ENCODE measurements around the gene DYNLRB1. TPM values are rescaled to one million over a fixed set of nuclear protein-coding genes. Genes with fewer than 3 reads are reported as not detected.

The DYNLRB1 gene
- total RNA-seq, 1 donor from 2014 or later: 112 TPM

DNA sequence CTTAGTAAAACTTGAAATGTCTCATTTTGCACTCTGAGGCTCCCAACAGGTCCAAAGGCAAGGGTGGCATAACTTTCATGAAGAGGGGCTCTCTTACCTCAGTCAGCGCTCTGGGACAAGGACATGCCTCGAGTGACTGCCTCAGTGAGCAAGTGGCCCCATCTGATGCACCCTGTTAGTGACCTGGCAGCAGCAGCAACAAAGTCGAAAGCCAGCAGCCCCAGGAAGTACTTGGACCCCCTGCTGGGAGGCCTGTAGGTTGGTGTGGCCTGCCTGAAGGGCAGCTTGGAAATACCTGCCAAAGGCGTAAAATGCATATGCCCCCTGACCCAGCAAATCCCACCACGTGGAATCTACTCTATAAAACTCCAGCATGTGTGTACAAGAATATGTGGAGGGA lies 55.5 kb downstream of the DYNLRB1 start:
- Mint-ChIP-seq H3K4me1 (ENCODE audit: low read depth) (peaks cover 10% of the 10 kb centered on the region), H3K27me3 (ENCODE audit: low read depth) (no peaks in the 10 kb centered on the region), H3K4me3 (ENCODE audit: low read depth) (no peak overlapping the region), H3K9me3 (no peaks in the 10 kb centered on the region), H3K36me3 (ENCODE audit: low read depth) (peaks cover 17% of the 10 kb centered on the region), H3K27ac (no peak overlapping the region)
- intact Hi-C loops (cut with micrococcal nuclease): no loop called here
- DNase-seq (ENCODE audit: low spot score): no peak

DNA sequence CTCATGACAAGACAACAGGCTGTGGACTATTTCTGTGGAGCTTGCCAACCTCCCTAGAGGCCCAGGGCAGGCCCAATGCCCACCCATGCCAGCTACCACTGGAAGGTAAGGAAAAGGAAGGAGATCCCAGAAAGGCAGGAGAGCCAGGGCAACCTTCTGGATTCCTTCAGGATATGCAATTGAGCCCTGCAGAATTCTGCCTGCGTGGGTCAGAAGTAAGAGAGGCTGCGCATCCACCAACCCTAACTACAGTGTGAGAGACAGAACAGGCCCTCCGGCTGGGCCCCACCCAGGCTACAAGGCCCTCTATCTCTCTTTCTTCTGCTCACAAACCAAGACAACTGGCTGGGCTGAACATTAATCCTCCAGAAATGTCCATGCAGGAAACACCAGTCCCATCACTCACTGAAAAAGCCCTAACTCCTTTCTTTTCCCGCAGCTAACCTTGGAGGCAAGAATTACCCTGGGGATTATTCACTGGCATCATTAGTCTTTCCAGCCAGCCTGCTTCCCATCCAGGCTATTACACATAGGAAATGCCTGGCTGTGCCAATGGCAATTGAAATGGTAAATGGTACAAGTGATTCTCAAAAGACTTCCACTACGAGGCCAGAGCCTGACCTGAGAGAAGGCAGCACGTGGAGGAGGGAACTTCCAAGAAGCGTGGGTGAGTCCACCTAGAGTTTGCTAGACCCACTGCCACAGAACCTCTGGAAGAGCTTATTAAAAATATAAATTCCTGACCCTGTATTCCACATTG lies 57.5 kb downstream of the DYNLRB1 start:
- Mint-ChIP-seq H3K27me3 (ENCODE audit: low read depth) (no peaks in the 10 kb centered on the region), H3K4me1 (ENCODE audit: low read depth) (peaks cover 10% of the 10 kb centered on the region), H3K4me3 (ENCODE audit: low read depth) (no peak overlapping the region), H3K36me3 (ENCODE audit: low read depth) (peaks cover 17% of the 10 kb centered on the region), H3K9me3 (no peaks in the 10 kb centered on the region), H3K27ac (no peak overlapping the region)
- intact Hi-C loops (cut with micrococcal nuclease): no loop called here
- no peak for DNase-seq (ENCODE audit: low spot score)

DNA sequence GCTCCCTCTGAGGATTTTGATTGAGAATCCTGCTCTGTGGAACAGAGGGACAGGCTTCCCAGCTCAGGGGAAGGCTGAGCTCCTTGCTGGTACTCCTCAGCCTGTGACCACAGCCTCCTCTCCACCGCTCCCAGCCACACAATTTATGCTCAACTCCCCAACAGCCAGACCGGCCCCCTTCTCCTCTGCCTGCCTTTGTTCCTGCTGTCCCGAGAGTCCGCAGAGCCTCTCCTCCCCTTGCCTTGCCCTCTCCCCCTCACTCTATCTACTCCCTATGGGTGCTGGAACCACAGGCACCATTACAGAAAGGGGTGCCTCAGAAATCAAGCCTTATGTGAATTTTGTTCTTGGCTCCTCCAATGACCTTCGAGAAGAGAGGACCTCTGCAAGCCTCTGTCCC lies 58.2 kb downstream of the DYNLRB1 start:
- no peak for DNase-seq (ENCODE audit: low spot score)
- H3K4me3 Mint-ChIP-seq (ENCODE audit: low read depth): no peak overlapping the region
- H3K27ac Mint-ChIP-seq: no peak overlapping the region
- H3K27me3 Mint-ChIP-seq (ENCODE audit: low read depth): no peaks in the 10 kb centered on the region
- peaks cover 11% of the 10 kb centered on the region for H3K4me1 Mint-ChIP-seq (ENCODE audit: low read depth)
- peaks cover 17% of the 10 kb centered on the region for H3K36me3 Mint-ChIP-seq (ENCODE audit: low read depth)
- no peaks in the 10 kb centered on the region for H3K9me3 Mint-ChIP-seq
- intact Hi-C loops (cut with micrococcal nuclease): no loop called here

DNA sequence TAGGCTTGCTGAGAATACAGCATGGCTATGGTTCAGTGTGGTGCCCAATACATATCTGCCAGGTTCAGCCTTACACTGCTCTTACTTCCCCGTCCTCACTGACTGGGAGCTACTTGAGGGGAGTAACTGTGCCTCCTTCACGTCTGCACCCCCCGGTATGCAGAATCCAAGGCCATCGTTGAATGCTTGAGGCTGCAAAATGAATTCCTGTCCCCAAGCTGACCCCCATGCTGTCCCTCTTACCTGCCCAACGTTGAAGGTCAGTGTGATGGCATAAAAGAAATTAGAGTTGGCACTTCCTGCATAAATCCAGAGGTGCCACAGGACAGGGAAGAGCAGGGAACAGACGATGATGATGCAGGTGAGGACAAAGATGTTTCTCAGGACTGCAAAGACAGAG lies 58.6 kb downstream of the DYNLRB1 start:
- intact Hi-C loops (cut with micrococcal nuclease): no loop called here
- H3K27ac Mint-ChIP-seq: no peak overlapping the region
- H3K4me1 Mint-ChIP-seq (ENCODE audit: low read depth): peaks cover 13% of the 10 kb centered on the region
- peaks cover 20% of the 10 kb centered on the region for H3K36me3 Mint-ChIP-seq (ENCODE audit: low read depth)
- DNase-seq (ENCODE audit: low spot score): no peak
- H3K27me3 Mint-ChIP-seq (ENCODE audit: low read depth): no peaks in the 10 kb centered on the region
- no peaks in the 10 kb centered on the region for H3K9me3 Mint-ChIP-seq
- H3K4me3 Mint-ChIP-seq (ENCODE audit: low read depth): no peak overlapping the region

DNA sequence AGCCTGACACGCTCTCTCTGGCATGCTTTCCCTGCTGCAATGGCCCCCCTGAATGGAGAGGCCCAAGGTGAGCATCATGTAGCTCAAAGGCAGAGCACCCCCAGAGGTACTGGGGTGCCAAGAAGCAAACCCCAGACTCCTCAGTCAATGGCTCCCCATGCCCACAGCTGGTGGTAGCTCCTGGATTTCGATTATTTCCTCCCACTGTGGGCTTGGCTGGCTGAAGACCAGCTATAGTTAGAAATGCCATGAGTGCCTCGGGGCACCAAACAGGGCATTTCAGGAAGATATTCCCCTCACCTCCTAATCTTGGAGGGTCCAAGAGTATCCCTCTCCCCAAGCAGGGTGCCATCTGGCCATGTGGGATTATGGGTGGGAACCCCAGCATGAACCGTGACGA lies 59.0 kb downstream of the DYNLRB1 start:
- Mint-ChIP-seq H3K27ac (no peak overlapping the region), H3K9me3 (no peaks in the 10 kb centered on the region), H3K27me3 (ENCODE audit: low read depth) (no peaks in the 10 kb centered on the region), H3K4me1 (ENCODE audit: low read depth) (peaks cover 17% of the 10 kb centered on the region), H3K36me3 (ENCODE audit: low read depth) (peaks cover 20% of the 10 kb centered on the region), H3K4me3 (ENCODE audit: low read depth) (no peak overlapping the region)
- intact Hi-C loops (cut with micrococcal nuclease): no loop called here
- DNase-seq (ENCODE audit: low spot score): no peak

DNA sequence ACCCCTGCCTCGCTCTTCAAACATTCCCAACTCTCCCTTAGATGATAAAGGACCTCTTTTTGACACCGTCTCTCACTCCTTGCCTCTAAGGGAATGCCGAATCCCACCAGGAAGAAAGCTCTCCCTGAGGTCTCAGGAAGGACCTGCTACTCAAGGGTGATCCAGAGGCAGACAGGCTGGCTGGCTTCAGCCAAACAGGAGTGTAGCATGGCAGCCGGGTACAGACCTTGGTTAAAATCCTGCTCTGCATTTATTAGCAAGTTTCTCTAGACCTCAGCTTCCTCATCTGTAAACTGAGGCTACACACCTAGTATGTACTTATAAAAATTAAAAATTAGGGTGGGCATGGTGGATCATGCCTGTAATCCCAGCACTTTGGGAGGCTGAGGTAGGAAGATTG lies 59.5 kb downstream of the DYNLRB1 start:
- peaks cover 19% of the 10 kb centered on the region for H3K36me3 Mint-ChIP-seq (ENCODE audit: low read depth)
- H3K4me3 Mint-ChIP-seq (ENCODE audit: low read depth): no peak overlapping the region
- intact Hi-C loops (cut with micrococcal nuclease): no loop called here
- no peaks in the 10 kb centered on the region for H3K9me3 Mint-ChIP-seq
- no peak for DNase-seq (ENCODE audit: low spot score)
- no peaks in the 10 kb centered on the region for H3K27me3 Mint-ChIP-seq (ENCODE audit: low read depth)
- peaks cover 21% of the 10 kb centered on the region for H3K4me1 Mint-ChIP-seq (ENCODE audit: low read depth)
- H3K27ac Mint-ChIP-seq: no peak overlapping the region

DNA sequence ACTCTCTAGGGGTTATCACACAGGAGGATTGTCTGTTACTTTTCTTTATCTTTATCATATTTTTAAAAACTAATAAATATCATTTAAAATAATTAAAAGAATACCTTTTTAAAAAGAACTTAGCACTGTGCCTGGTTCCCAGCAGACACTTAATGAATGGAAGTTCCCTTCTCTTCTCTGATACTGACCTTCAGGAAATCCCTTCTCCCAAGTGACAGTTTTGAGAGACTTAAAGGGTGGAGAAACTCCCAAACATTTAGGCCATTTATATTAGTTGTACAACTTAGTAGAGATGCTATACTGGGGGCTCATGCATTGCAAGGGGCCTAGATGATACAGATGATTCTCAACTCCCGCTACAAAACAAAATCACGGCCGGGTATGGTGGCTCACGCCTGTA lies 60.8 kb downstream of the DYNLRB1 start:
- Mint-ChIP-seq H3K36me3 (ENCODE audit: low read depth) (peaks cover 14% of the 10 kb centered on the region), H3K4me3 (ENCODE audit: low read depth) (no peak overlapping the region), H3K27ac (no peak overlapping the region), H3K4me1 (ENCODE audit: low read depth) (peaks cover 24% of the 10 kb centered on the region), H3K9me3 (no peaks in the 10 kb centered on the region), H3K27me3 (ENCODE audit: low read depth) (no peaks in the 10 kb centered on the region)
- intact Hi-C loops (cut with micrococcal nuclease): no loop called here
- no peak for DNase-seq (ENCODE audit: low spot score)

DNA sequence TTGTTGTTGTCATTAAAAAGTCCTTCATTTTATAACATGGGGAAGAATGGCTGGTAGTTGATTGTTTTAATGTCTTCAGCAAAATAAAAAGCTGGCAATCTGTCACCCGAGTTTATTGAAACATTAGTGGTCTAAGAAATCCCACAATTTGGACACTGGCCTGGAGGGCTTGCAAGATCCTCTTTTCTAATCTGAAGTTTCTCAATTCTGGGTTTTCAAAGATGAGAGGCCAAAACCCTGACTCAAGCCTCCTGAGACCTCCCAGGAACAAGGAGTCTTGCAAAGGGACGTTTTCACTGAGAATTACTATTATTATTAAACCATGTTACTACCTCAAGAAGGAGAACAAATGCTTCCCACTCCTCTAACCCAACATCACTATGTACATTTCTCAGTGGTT lies 61.8 kb downstream of the DYNLRB1 start:
- Mint-ChIP-seq H3K9me3 (no peaks in the 10 kb centered on the region), H3K27me3 (ENCODE audit: low read depth) (no peaks in the 10 kb centered on the region), H3K36me3 (ENCODE audit: low read depth) (peaks cover 14% of the 10 kb centered on the region), H3K4me1 (ENCODE audit: low read depth) (peaks cover 26% of the 10 kb centered on the region), H3K27ac (no peak overlapping the region), H3K4me3 (ENCODE audit: low read depth) (no peak overlapping the region)
- intact Hi-C loops (cut with micrococcal nuclease): no loop called here
- DNase-seq (ENCODE audit: low spot score): no peak

DNA sequence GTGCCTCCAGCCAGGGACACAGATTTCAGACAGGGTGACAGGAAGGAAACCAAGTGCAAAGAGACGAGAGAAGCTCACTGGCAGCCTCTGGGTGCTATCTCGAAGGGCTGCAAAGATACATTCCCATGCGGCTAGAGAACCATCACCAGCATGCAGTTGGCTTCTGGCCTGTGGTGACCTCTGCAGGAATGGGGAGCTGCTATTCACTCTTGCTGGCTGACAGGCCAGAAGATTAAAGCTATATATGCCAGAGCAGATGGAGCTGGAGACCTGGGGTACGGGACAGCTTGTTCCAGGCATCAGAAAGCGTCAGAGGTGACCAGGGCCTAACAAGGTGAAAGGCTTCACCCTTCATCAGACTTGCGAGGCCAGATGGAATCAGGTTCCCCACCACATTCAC lies 62.3 kb downstream of the DYNLRB1 start:
- H3K4me3 Mint-ChIP-seq (ENCODE audit: low read depth): no peak overlapping the region
- H3K36me3 Mint-ChIP-seq (ENCODE audit: low read depth): peaks cover 14% of the 10 kb centered on the region
- H3K4me1 Mint-ChIP-seq (ENCODE audit: low read depth): peaks cover 26% of the 10 kb centered on the region
- no peak overlapping the region for H3K27ac Mint-ChIP-seq
- H3K27me3 Mint-ChIP-seq (ENCODE audit: low read depth): no peaks in the 10 kb centered on the region
- intact Hi-C loops (cut with micrococcal nuclease): no loop called here
- H3K9me3 Mint-ChIP-seq: no peaks in the 10 kb centered on the region
- no peak for DNase-seq (ENCODE audit: low spot score)

DNA sequence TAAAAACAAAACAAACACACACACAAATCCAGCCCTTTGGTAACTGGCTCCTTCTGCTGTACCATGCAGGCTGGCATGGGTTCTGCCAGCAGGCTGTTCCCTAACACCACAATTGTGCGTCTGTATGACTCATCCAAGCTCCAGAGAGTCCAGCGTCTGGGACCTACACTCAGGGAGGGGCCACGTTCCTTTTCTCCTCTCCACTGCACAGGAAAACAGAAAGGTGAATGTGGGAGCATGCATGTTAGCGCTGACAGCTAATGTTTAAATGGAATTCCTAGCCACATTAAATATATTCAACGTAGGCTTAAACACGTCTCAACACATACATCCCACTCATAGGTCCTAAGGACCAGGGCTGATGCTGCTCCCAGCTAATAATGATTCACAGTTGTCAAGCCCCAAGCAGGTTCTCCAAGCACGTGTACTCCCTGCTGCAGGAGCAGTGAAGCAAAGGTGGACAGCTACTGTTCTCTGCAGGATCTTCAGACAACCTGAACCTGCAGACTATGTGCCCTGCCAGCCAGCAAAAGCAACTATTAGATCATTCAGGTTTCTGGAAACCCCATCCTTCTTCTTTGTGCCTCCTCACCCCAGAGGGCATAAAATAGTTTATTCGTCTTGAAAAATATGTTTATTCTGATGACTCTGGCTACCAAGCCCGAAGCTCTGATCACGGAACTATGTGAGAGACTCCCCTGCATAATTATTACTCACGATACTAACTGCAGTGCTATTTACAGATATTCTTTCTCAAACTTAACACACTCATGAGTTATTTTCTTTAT lies 63.2 kb downstream of the DYNLRB1 start:
- H3K4me3 Mint-ChIP-seq (ENCODE audit: low read depth): no peak overlapping the region

DNA sequence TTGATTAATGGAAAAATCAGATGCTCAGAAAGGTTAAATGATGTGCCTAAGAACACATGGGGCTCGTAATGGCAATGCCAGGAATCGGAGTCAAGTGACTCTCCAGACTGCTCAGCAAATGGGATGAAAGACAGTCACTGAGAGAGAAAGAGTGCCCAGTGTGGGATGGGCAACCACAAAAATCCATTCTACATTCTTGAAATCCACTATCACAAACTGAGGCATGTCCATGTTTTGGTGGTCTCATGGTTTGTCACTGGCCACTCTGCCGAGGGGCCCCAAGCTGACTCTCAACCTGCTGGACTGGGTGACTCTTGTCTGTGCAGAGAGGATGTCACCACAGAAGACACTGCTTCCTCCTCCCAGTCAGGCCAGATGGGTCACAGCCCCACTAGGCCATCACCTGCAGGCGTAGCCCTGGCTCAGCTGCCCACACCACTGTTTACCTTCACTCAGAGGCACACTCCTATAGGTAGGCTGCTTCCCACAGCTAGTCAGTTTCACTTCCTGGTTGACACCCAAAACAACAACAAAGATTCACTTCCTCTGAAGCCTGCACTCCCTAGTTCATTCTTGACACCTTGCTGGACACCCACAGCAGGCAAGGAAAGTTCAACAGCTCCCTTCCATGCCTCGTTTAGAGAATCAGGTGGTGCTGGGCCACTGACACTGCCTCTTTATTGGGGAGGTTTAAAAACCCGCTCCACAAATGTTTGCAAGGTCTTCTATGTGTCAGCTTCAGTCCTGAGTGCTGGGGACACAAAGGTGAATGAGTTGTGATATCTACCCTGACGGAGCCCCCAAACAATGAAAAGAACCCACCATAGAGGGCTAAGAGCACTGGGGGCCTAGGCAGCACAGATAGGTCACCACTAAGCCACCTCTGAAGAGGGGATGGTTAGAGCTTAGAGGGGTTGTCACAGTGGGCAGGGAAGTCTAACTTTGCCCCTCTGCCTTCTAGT lies 64.0 kb downstream of the DYNLRB1 start:
- DNase-seq (ENCODE audit: low spot score): no peak
- H3K27ac Mint-ChIP-seq: peak overlapping the region; percentile 78
- intact Hi-C loops (cut with micrococcal nuclease): no loop called here
- H3K4me3 Mint-ChIP-seq (ENCODE audit: low read depth): no peak overlapping the region
- peaks cover 26% of the 10 kb centered on the region for H3K4me1 Mint-ChIP-seq (ENCODE audit: low read depth)
- H3K9me3 Mint-ChIP-seq: no peaks in the 10 kb centered on the region
- no peaks in the 10 kb centered on the region for H3K27me3 Mint-ChIP-seq (ENCODE audit: low read depth)
- H3K36me3 Mint-ChIP-seq (ENCODE audit: low read depth): peaks cover 12% of the 10 kb centered on the region

More for the DNA sequence above, 63.2 kb downstream of the DYNLRB1 start:
- Mint-ChIP-seq H3K27ac (no peak overlapping the region), H3K36me3 (ENCODE audit: low read depth) (peaks cover 14% of the 10 kb centered on the region), H3K27me3 (ENCODE audit: low read depth) (no peaks in the 10 kb centered on the region), H3K4me1 (ENCODE audit: low read depth) (peaks cover 26% of the 10 kb centered on the region), H3K9me3 (no peaks in the 10 kb centered on the region)
- no peak for DNase-seq (ENCODE audit: low spot score)
- intact Hi-C loops (cut with micrococcal nuclease): no loop called here

DNA sequence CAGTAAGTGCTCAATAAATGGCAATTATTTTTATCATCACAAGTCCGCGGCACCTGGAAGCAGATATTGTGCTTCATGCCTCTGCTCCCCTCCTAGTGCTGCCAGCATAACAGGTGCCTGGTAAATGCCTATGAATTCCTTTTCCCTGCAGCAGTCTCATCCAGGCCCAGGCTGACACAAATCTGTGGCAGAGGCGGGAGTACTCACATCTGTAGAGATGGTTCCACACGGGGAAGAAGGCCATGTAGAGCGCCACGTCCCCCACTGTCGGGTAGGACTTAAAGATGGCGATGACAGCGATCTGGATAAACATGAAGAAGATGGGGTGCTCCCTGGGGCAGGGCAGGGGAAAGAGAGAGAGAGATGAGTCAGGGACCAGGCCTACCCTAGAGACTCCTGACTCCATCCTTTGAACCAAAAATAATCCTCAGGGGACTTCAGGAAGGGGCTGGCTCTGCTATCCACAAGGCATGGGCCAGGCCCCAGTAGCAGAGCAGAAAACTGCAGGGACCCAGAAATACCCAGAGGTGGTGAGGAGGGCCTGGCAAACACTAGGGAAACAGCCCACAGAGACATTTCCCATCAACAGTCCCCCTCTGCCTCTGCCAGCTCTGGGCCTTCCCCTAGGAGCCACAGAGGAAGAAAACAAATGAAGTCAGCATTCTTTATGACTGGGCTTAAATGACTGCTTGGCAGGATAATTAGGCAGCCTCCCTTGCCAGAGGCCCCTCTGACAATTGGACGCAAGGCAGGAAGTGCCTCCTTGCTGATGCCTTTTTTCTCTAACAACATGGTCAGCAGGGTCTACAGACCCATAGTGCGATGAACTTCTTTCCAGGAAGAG lies 65.3 kb downstream of the DYNLRB1 start:
- no peaks in the 10 kb centered on the region for H3K27me3 Mint-ChIP-seq (ENCODE audit: low read depth)
- H3K36me3 Mint-ChIP-seq (ENCODE audit: low read depth): peaks cover 15% of the 10 kb centered on the region
- H3K9me3 Mint-ChIP-seq: no peaks in the 10 kb centered on the region
- DNase-seq (ENCODE audit: low spot score): no peak
- peak overlapping the region; percentile 77 for H3K27ac Mint-ChIP-seq
- intact Hi-C loops (cut with micrococcal nuclease): no loop called here
- H3K4me1 Mint-ChIP-seq (ENCODE audit: low read depth): peaks cover 26% of the 10 kb centered on the region
- no peak overlapping the region for H3K4me3 Mint-ChIP-seq (ENCODE audit: low read depth)
